G401 (cell line): ENCODE data around the gene NBPF12. TPM values are rescaled to one million over a fixed set of nuclear protein-coding genes. Genes with fewer than 3 reads are reported as not detected.
A peak's percentile ranks its signal among the peaks of the same experiment; 100 is the strongest.
"Not testable (repeated sequence)": the region's sequence is repeated elsewhere in the genome, so short reads cannot be mapped to it uniquely, and the experiment has no call there.

Experiments
- DNase-seq: peaks from one replicate; pipeline ENCODE4 v3.0.0-alpha.2; 2015; ENCODE audit warnings: low spot score
- in situ Hi-C: cut with HindIII; loops from 2 replicates; pipeline ENCODE4 v1.10.0; 2016; ENCODE audit warnings: low sequenced_read_pairs, mixed read lengths
- total RNA-seq: library from RNA; depleted of rRNA; stranded (reverse); fragments of >200 nt; shearing (Covaris generic); gene quantifications from 2 replicates; pipeline ENCODE4 v1.2.3, GENCODE V29; 2014; rRNA removed

The NBPF12 gene
- 1.9 and 2.5 TPM in 2 replicates for total RNA-seq

GRCh38 chr1:146938242-146938902, at the start of gene NBPF12:
NBPF12 (plus strand) TSS chr1:146938324; CDS start chr1:146960144, 21,820 bp downstream.
- in situ Hi-C loops = not testable (repeated sequence)
- DNase-seq = peak; percentile 68

GRCh38 chr1:146891355-146891754, 46.8 kb upstream of the NBPF12 start:
- in situ Hi-C loops, DNase-seq: not testable (repeated sequence)

- DNase-seq, in situ Hi-C loops: not testable (repeated sequence)
Observed at GRCh38 chr1:146892331-146892730, 45.8 kb upstream of the NBPF12 start.

- in situ Hi-C loops = not testable (repeated sequence)
Observed at GRCh38 chr1:146907565-146908261, 30.4 kb upstream of the NBPF12 start.

GRCh38 chr1:146912975-146913374, 25.1 kb upstream of the NBPF12 start:
- in situ Hi-C loops, DNase-seq: not testable (repeated sequence)

More at GRCh38 chr1:146907565-146908261, 30.4 kb upstream of the NBPF12 start:
- DNase-seq = not testable (repeated sequence)

GRCh38 chr1:146920811-146921210, 17.3 kb upstream of the NBPF12 start:
- in situ Hi-C loops, DNase-seq: not testable (repeated sequence)

- in situ Hi-C loops, DNase-seq: not testable (repeated sequence)
Observed at GRCh38 chr1:146922614-146923013, 15.5 kb upstream of the NBPF12 start.

GRCh38 chr1:146924106-146924505, 14.0 kb upstream of the NBPF12 start:
- in situ Hi-C loops = not testable (repeated sequence)

GRCh38 chr1:146926413-146926812, 11.7 kb upstream of the NBPF12 start:
- DNase-seq, in situ Hi-C loops: not testable (repeated sequence)

More at GRCh38 chr1:146924106-146924505, 14.0 kb upstream of the NBPF12 start:
- not testable (repeated sequence) for DNase-seq

GRCh38 chr1:146930225-146930624, 7.9 kb upstream of the NBPF12 start:
- in situ Hi-C loops = not testable (repeated sequence)

GRCh38 chr1:146934390-146935223, 3.5 kb upstream of the NBPF12 start:
- DNase-seq, in situ Hi-C loops: not testable (repeated sequence)

More at GRCh38 chr1:146930225-146930624, 7.9 kb upstream of the NBPF12 start:
- DNase-seq = not testable (repeated sequence)

GRCh38 chr1:146937462-146937861, 662 bp upstream of the NBPF12 start:
- DNase-seq, in situ Hi-C loops: not testable (repeated sequence)

GRCh38 chr1:146938927-146939786, 1.0 kb downstream of the NBPF12 start:
- in situ Hi-C loops = not testable (repeated sequence)
- DNase-seq = peak; percentile 18

- in situ Hi-C loops, DNase-seq: not testable (repeated sequence)
Observed at GRCh38 chr1:146940293-146940692, 2.2 kb downstream of the NBPF12 start.

GRCh38 chr1:146943342-146943886, 5.3 kb downstream of the NBPF12 start:
- in situ Hi-C loops, DNase-seq: not testable (repeated sequence)

- not testable (repeated sequence) for DNase-seq
Observed at GRCh38 chr1:146948127-146948526, 10.0 kb downstream of the NBPF12 start.

GRCh38 chr1:146964340-146964739, 26.2 kb downstream of the NBPF12 start:
- in situ Hi-C loops, DNase-seq: not testable (repeated sequence)

More at GRCh38 chr1:146948127-146948526, 10.0 kb downstream of the NBPF12 start:
- in situ Hi-C loops = not testable (repeated sequence)

- in situ Hi-C loops, DNase-seq: not testable (repeated sequence)
Observed at GRCh38 chr1:146966351-146966750, 28.2 kb downstream of the NBPF12 start.
